Bladder microvascular endothelial cell (primary cell): ENCODE results near the gene ARHGEF10L. TPM values are rescaled to one million over a fixed set of nuclear protein-coding genes. Genes with fewer than 3 reads are reported as not detected.

Experiments
- total RNA-seq: library from RNA; depleted of rRNA; stranded (reverse); fragments of >200 nt; gene quantifications from 2 replicates; pipeline ENCODE4 v1.2.3, GENCODE V29; 2014

ARHGEF10L gene, protein sequence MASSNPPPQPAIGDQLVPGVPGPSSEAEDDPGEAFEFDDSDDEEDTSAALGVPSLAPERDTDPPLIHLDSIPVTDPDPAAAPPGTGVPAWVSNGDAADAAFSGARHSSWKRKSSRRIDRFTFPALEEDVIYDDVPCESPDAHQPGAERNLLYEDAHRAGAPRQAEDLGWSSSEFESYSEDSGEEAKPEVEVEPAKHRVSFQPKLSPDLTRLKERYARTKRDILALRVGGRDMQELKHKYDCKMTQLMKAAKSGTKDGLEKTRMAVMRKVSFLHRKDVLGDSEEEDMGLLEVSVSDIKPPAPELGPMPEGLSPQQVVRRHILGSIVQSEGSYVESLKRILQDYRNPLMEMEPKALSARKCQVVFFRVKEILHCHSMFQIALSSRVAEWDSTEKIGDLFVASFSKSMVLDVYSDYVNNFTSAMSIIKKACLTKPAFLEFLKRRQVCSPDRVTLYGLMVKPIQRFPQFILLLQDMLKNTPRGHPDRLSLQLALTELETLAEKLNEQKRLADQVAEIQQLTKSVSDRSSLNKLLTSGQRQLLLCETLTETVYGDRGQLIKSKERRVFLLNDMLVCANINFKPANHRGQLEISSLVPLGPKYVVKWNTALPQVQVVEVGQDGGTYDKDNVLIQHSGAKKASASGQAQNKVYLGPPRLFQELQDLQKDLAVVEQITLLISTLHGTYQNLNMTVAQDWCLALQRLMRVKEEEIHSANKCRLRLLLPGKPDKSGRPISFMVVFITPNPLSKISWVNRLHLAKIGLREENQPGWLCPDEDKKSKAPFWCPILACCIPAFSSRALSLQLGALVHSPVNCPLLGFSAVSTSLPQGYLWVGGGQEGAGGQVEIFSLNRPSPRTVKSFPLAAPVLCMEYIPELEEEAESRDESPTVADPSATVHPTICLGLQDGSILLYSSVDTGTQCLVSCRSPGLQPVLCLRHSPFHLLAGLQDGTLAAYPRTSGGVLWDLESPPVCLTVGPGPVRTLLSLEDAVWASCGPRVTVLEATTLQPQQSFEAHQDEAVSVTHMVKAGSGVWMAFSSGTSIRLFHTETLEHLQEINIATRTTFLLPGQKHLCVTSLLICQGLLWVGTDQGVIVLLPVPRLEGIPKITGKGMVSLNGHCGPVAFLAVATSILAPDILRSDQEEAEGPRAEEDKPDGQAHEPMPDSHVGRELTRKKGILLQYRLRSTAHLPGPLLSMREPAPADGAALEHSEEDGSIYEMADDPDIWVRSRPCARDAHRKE (N-terminal part only)
- 0.32 and 1.2 TPM in 2 replicates for total RNA-seq

DNA sequence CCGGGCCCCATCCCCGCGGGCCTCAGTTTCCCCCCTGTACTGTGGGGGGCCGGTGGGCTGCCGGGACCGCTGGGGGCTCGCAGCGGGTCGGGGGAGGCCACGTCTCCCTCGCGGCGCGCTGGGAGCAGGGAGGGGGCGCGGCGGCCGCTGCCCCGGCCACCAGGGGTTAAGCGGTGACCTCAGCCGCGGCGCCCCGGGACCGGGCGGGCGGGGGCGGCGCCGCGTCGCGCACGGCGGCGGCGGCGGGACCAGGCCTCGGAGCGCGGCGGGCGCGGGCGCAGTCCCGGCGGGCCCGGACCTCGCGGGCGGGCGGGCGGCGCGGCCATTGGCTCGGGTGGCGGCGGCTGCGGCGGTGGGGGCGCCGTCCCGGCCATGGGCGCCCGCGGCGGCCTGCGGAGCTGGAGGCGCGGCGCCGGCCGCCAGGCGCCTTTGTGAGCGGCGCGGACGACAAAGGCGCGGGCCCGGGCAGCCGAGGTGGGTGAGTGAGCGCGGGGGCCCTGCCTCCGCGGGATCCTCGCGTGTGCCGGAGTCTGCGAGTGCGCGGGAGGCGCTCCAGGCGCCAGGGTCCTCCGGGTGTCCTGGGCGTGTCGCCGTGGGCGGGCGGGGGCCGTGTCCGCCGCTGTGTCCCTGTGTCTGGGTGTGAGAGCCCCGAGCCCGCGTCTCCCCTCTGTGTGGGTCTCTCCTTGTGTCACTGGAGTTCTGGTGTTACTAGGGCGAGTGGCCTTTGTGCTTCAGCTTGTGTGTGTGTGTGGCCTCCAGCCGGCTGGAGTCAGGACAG, at the start of gene ARHGEF10L:
Gene ARHGEF10L (plus strand): TSS at position 222 of the 778 bp plus-strand sequence. CDS start 40,898 bp downstream, outside the sequence.

Other genes starting within 250 kb of the ARHGEF10L start
- gene PADI4, start 231.5 kb upstream of the ARHGEF10L start, total RNA-seq, result not detected in 2 replicates
- gene PADI6, start 167.5 kb upstream of the ARHGEF10L start, total RNA-seq, result not detected in 2 replicates
- gene RCC2, start 100.0 kb upstream of the ARHGEF10L start, total RNA-seq, result 58.8 and 87.2 TPM in 2 replicates
- gene ACTL8, start 215.6 kb downstream of the ARHGEF10L start, total RNA-seq, result not detected in 2 replicates